ENCODE data around the gene ETHE1. TPM values are rescaled to one million over a fixed set of nuclear protein-coding genes. Genes with fewer than 3 reads are reported as not detected.

Gene ETHE1
- total RNA-seq, 1 experiment from 2014 or later = 30.5 TPM

- no peak for DNase-seq (ENCODE audit: low read depth)
These were observed 31.9 kb downstream of the ETHE1 start for GRCh38 chr19:43495082-43495481.

- no peak for DNase-seq (ENCODE audit: low read depth)
These were observed 36.2 kb downstream of the ETHE1 start for GRCh38 chr19:43490759-43491158.

- no peak for DNase-seq (ENCODE audit: low read depth)
These were observed 36.9 kb downstream of the ETHE1 start for GRCh38 chr19:43489979-43490599.

GRCh38 chr19:43489310-43489709, 37.7 kb downstream of the ETHE1 start:
- DNase-seq (ENCODE audit: low read depth) = no peak

GRCh38 chr19:43488179-43488578, 38.8 kb downstream of the ETHE1 start:
- no peak for DNase-seq (ENCODE audit: low read depth)

GRCh38 chr19:43486412-43486811, 40.6 kb downstream of the ETHE1 start:
- no peak for DNase-seq (ENCODE audit: low read depth)

GRCh38 chr19:43485951-43486350, 41.0 kb downstream of the ETHE1 start:
- no peak for DNase-seq (ENCODE audit: low read depth)

GRCh38 chr19:43483281-43483680, 43.7 kb downstream of the ETHE1 start:
- no peak for DNase-seq (ENCODE audit: low read depth)

GRCh38 chr19:43482193-43482592, 44.8 kb downstream of the ETHE1 start:
- no peak for DNase-seq (ENCODE audit: low read depth)

- no peak for DNase-seq (ENCODE audit: low read depth)
These were observed 45.3 kb downstream of the ETHE1 start for GRCh38 chr19:43481701-43482100.

GRCh38 chr19:43480574-43480973, 46.4 kb downstream of the ETHE1 start:
- no peak for DNase-seq (ENCODE audit: low read depth)

GRCh38 chr19:43479961-43480561, 46.9 kb downstream of the ETHE1 start:
- DNase-seq (ENCODE audit: low read depth) = no peak

- no peak for DNase-seq (ENCODE audit: low read depth)
These were observed 47.8 kb downstream of the ETHE1 start for GRCh38 chr19:43479226-43479625.

GRCh38 chr19:43478323-43478722, 48.7 kb downstream of the ETHE1 start:
- DNase-seq (ENCODE audit: low read depth) = no peak

GRCh38 chr19:43476606-43477005, 50.4 kb downstream of the ETHE1 start:
- peak; percentile 60 for DNase-seq (ENCODE audit: low read depth)

- DNase-seq (ENCODE audit: low read depth) = no peak
These were observed 51.9 kb downstream of the ETHE1 start for GRCh38 chr19:43474986-43475705.

- no peak for DNase-seq (ENCODE audit: low read depth)
These were observed 52.5 kb downstream of the ETHE1 start for GRCh38 chr19:43474487-43474886.

- DNase-seq (ENCODE audit: low read depth) = no peak
These were observed 55.9 kb downstream of the ETHE1 start for GRCh38 chr19:43471091-43471490.

- DNase-seq (ENCODE audit: low read depth) = peak; percentile 77
These were observed 56.7 kb downstream of the ETHE1 start for GRCh38 chr19:43470288-43470687.

- no peak for DNase-seq (ENCODE audit: low read depth)
These were observed 57.9 kb downstream of the ETHE1 start for GRCh38 chr19:43469160-43469480.

GRCh38 chr19:43468354-43469159, 58.4 kb downstream of the ETHE1 start:
- DNase-seq (ENCODE audit: low read depth) = no peak

- peak; percentile 60 for DNase-seq (ENCODE audit: low read depth)
These were observed 59.3 kb downstream of the ETHE1 start for GRCh38 chr19:43467730-43468129.
